CD4-positive, CD25-positive, alpha-beta regulatory T cell (primary cell): ENCODE measurements around the gene SIPA1L3. TPM values are rescaled to one million over a fixed set of nuclear protein-coding genes. Genes with fewer than 3 reads are reported as not detected.

Experiments used
- ATAC-seq, 2 donors: fragments of 150-1000 bp; cut with Tn5 transposase; one replicate each; pipeline ENCODE4 v1.10.0; 2021; ENCODE audit warnings: low read depth in 2 of 2, moderate number of reproducible peaks in 2 of 2, moderate library complexity in 1 of 2
- DNase-seq, 3 donors: peaks; one replicate each; pipeline versions ENCODE4 v3.0.0 to v3.0.0-alpha.2; 2012 to 2022; ENCODE audit warnings: mixed read lengths in 1 of 3
- H3K27ac ChIP-seq: one replicate; pipeline ENCODE4 v1.7.0; 2013; ENCODE audit warnings: mild to moderate bottlenecking, low read length; ENCODE audit not compliant: insufficient read depth, poor library complexity, severe bottlenecking
- H3K27me3 ChIP-seq: one replicate; pipeline ENCODE4 v1.7.0; 2013; ENCODE audit warnings: low read length; ENCODE audit not compliant: control insufficient read depth, insufficient read depth
- H3K36me3 ChIP-seq: one replicate; pipeline ENCODE4 v1.7.0; 2013; ENCODE audit warnings: mild to moderate bottlenecking, low read length, moderate library complexity; ENCODE audit not compliant: control insufficient read depth, insufficient read depth
- H3K4me1 ChIP-seq: 2 replicates; pipeline ENCODE4 v1.7.0; 2013; ENCODE audit warnings: mild to moderate bottlenecking, low read length; ENCODE audit not compliant: insufficient read depth, control insufficient read depth, poor library complexity, severe bottlenecking
- H3K4me3 ChIP-seq: one replicate; pipeline ENCODE4 v1.7.0; 2013; ENCODE audit warnings: low read depth, mild to moderate bottlenecking, low read length, moderate library complexity
- H3K9me3 ChIP-seq, 2 experiments: 1 replicate in 1 of 2; 2 replicates in 1 of 2; pipeline ENCODE4 v1.7.0; 2013; ENCODE audit warnings: low read length in 2 of 2, mild to moderate bottlenecking in 1 of 2, moderate library complexity in 1 of 2; ENCODE audit not compliant: control insufficient read depth in 2 of 2
- H3K27ac Mint-ChIP-seq, 3 donors: one replicate each; pipeline ENCODE4 v1.8.0; 2020 to 2022; ENCODE audit warnings: mild to moderate bottlenecking in 3 of 3, mixed read lengths in 3 of 3, moderate library complexity in 2 of 3
- H3K27me3 Mint-ChIP-seq: one replicate; pipeline ENCODE4 v1.8.0; 2022; ENCODE audit warnings: mild to moderate bottlenecking, mixed read lengths
- H3K36me3 Mint-ChIP-seq: one replicate; pipeline ENCODE4 v1.8.0; 2020; ENCODE audit warnings: mixed read lengths
- H3K4me1 Mint-ChIP-seq, 4 donors: one replicate each; pipeline ENCODE4 v1.8.0; 2020 to 2022; ENCODE audit warnings: mixed read lengths in 4 of 4, mild to moderate bottlenecking in 1 of 4
- H3K4me3 Mint-ChIP-seq, 4 donors: one replicate each; pipeline ENCODE4 v1.8.0; 2020 to 2022; ENCODE audit warnings: mild to moderate bottlenecking in 4 of 4, mixed read lengths in 4 of 4, moderate library complexity in 3 of 4
- H3K9me3 Mint-ChIP-seq, 7 donors: one replicate each; pipeline ENCODE4 v1.8.0; 2020 to 2022; ENCODE audit warnings: mixed read lengths in 7 of 7, mild to moderate bottlenecking in 3 of 7, moderate library complexity in 2 of 7
- polyA plus RNA-seq, 4 donors: library from polyadenylated mRNA; unstranded; fragments of 300-500 nt; fragmentation: Illumina TruSeq; gene quantifications; one replicate each; pipeline ENCODE4 v1.2.3, GENCODE V29; 2021
- total RNA-seq: library from RNA; stranded (reverse); gene quantifications from one replicate; pipeline ENCODE4 v1.2.3, GENCODE V29; 2022

Gene SIPA1L3
- total and polyA plus RNA-seq, 5 donors from 2014 or later, result 0.41 to 27.6 (median 1.7) TPM

- H3K27ac Mint-ChIP-seq, result peak overlapping the region in 1 of 3 donors; percentile 53
- ATAC-seq, result peak; percentile 14 to 24
- peak overlapping the region in 2 of 4 donors; percentile 59 to 79 for H3K4me3 Mint-ChIP-seq
Observed at GRCh38 chr19:37902668-37903067, 4.3 kb upstream of the SIPA1L3 start.

GRCh38 chr19:37903096-37903495 is 3.9 kb upstream of the SIPA1L3 start:
- no peaks in the 10 kb centered on the region for H3K36me3 Mint-ChIP-seq
- Histone ChIP-seq H3K27ac (no peak overlapping the region), H3K4me3 (no peak overlapping the region), H3K27me3 (no peaks in the 10 kb centered on the region), H3K4me1 (peaks cover 8% of the 10 kb centered on the region), H3K9me3 (no peaks in the 10 kb centered on the region), H3K36me3 (no peaks in the 10 kb centered on the region)
- H3K27ac Mint-ChIP-seq, result peak overlapping the region in 1 of 3 donors; percentile 55
- DNase-seq, result no peak
- peak overlapping the region in 1 of 4 donors; percentile 59 for H3K4me3 Mint-ChIP-seq
- H3K4me1 Mint-ChIP-seq, result peaks cover 3 to 19% (median 11%) of the 10 kb centered on the region in 4 donors
- no peak for ATAC-seq
- H3K27me3 Mint-ChIP-seq, result no peaks in the 10 kb centered on the region
- H3K9me3 Mint-ChIP-seq, result no peaks in the 10 kb centered on the region

More at GRCh38 chr19:37902668-37903067, 4.3 kb upstream of the SIPA1L3 start:
- Histone ChIP-seq H3K27me3 (no peaks in the 10 kb centered on the region), H3K4me3 (no peak overlapping the region), H3K9me3 (no peaks in the 10 kb centered on the region), H3K27ac (no peak overlapping the region), H3K4me1 (peaks cover 4% of the 10 kb centered on the region), H3K36me3 (no peaks in the 10 kb centered on the region)
- Mint-ChIP-seq H3K27me3 (no peaks in the 10 kb centered on the region), H3K4me1 (peaks cover 2 to 15% (median 8%) of the 10 kb centered on the region in 4 donors), H3K9me3 (no peaks in the 10 kb centered on the region), H3K36me3 (no peaks in the 10 kb centered on the region)
- peak; percentile 55 to 81 (median 73) for DNase-seq

- peak in 1 of 2 donors; percentile 12 for ATAC-seq
- no peaks in the 10 kb centered on the region for H3K36me3 ChIP-seq
- peak within 1 kb of the TSS; percentile 92 to 99 (median 96) for H3K4me3 Mint-ChIP-seq
- DNase-seq, result peak in 2 of 3 donors; percentile 43 to 60
- no peaks in the 10 kb centered on the region for H3K27me3 Mint-ChIP-seq
- H3K4me1 Mint-ChIP-seq, result peaks cover 5 to 39% (median 24%) of the 10 kb centered on the region in 4 donors
- H3K27ac ChIP-seq, result peak within 1 kb of the TSS; percentile 75
- no peaks in the 10 kb centered on the region for H3K27me3 ChIP-seq
- no peaks in the 10 kb centered on the region for H3K36me3 Mint-ChIP-seq
- no peaks in the 10 kb centered on the region for H3K9me3 ChIP-seq
- no peaks in the 10 kb centered on the region for H3K9me3 Mint-ChIP-seq
- peak within 1 kb of the TSS; percentile 69 to 91 (median 86) for H3K27ac Mint-ChIP-seq
- peak within 1 kb of the TSS; percentile 79 for H3K4me3 ChIP-seq
- H3K4me1 ChIP-seq, result peaks cover 12% of the 10 kb centered on the region
Observed at GRCh38 chr19:37905946-37906868, 801 bp upstream of the SIPA1L3 start, which contains the start of gene WDR87. Gene WDR87, minus strand, starts transcription at chr19:37906594. Its CDS starts 8,355 bp downstream, at chr19:37898239.

- ATAC-seq (no peak), DNase-seq (peak in 1 of 3 donors; percentile 38)
- H3K36me3 Mint-ChIP-seq, result peaks cover 4% of the 10 kb centered on the region
- peak overlapping the region; percentile 74 to 99 (median 84) for H3K4me3 Mint-ChIP-seq
- H3K4me1 ChIP-seq, result peaks cover 12% of the 10 kb centered on the region
- no peaks in the 10 kb centered on the region for H3K27me3 ChIP-seq
- H3K27me3 Mint-ChIP-seq, result no peaks in the 10 kb centered on the region
- H3K9me3 ChIP-seq, result no peaks in the 10 kb centered on the region
- H3K27ac Mint-ChIP-seq, result peak overlapping the region in 2 of 3 donors; percentile 14 to 47
- no peak overlapping the region for H3K27ac ChIP-seq
- H3K4me3 ChIP-seq, result peak overlapping the region; percentile 79
- no peaks in the 10 kb centered on the region for H3K9me3 Mint-ChIP-seq
- H3K36me3 ChIP-seq, result no peaks in the 10 kb centered on the region
- H3K4me1 Mint-ChIP-seq, result peaks cover 5 to 50% (median 28%) of the 10 kb centered on the region in 4 donors
Observed at GRCh38 chr19:37907735-37908455, 887 bp downstream of the SIPA1L3 start.

GRCh38 chr19:37909661-37910199 is 2.7 kb downstream of the SIPA1L3 start:
- ATAC-seq (no peak), DNase-seq (no peak)
- no peaks in the 10 kb centered on the region for H3K27me3 Mint-ChIP-seq
- peaks cover 5 to 59% (median 31%) of the 10 kb centered on the region in 4 donors for H3K4me1 Mint-ChIP-seq
- peak overlapping the region in 2 of 3 donors; percentile 14 to 20 for H3K27ac Mint-ChIP-seq
- peak overlapping the region in 1 of 4 donors; percentile 99 for H3K4me3 Mint-ChIP-seq
- Histone ChIP-seq H3K4me1 (peaks cover 13% of the 10 kb centered on the region), H3K4me3 (no peak overlapping the region), H3K27me3 (no peaks in the 10 kb centered on the region), H3K27ac (no peak overlapping the region), H3K9me3 (no peaks in the 10 kb centered on the region), H3K36me3 (no peaks in the 10 kb centered on the region)
- H3K9me3 Mint-ChIP-seq, result no peaks in the 10 kb centered on the region
- H3K36me3 Mint-ChIP-seq, result peaks cover 4% of the 10 kb centered on the region

GRCh38 chr19:37914908-37915307 is 7.9 kb downstream of the SIPA1L3 start:
- Mint-ChIP-seq H3K4me1 (peaks cover 0 to 42% (median 22%) of the 10 kb centered on the region in 4 donors), H3K27ac (peak overlapping the region in 1 of 3 donors; percentile 73), H3K27me3 (no peaks in the 10 kb centered on the region), H3K9me3 (no peaks in the 10 kb centered on the region), H3K4me3 (peak overlapping the region in 1 of 4 donors; percentile 19), H3K36me3 (peaks cover 20% of the 10 kb centered on the region)
- peak in 1 of 2 donors; percentile 25 for ATAC-seq
- Histone ChIP-seq H3K27ac (no peak overlapping the region), H3K4me1 (peaks cover 5% of the 10 kb centered on the region), H3K27me3 (no peaks in the 10 kb centered on the region), H3K36me3 (no peaks in the 10 kb centered on the region), H3K4me3 (no peak overlapping the region), H3K9me3 (no peaks in the 10 kb centered on the region)
- no peak for DNase-seq
